WI38 (cell line): Measurements from ENCODE around the gene PLCL2.

ENCODE experiments used
- H3K4me3 ChIP-seq: 2 replicates; pipeline ENCODE4 v1.5.1; 2011; ENCODE audit warnings: low read depth, mild to moderate bottlenecking, control low read depth, low read length
- CTCF ChIP-seq: IDR thresholded peaks from 2 replicates; pipeline ENCODE4 v1.5.1; 2012; ENCODE audit warnings: low read depth, mild to moderate bottlenecking, control low read depth, low read length

Gene PLCL2

GRCh38 chr3:16995601-16996000 lies 110.8 kb downstream of the PLCL2 start:
- H3K4me3 ChIP-seq = no peak overlapping the region
- no peak for TF ChIP-seq CTCF

GRCh38 chr3:16998236-16998923 lies 113.6 kb downstream of the PLCL2 start:
- H3K4me3 ChIP-seq = no peak overlapping the region
- no peak for TF ChIP-seq CTCF

- no peak for TF ChIP-seq CTCF
- H3K4me3 ChIP-seq = no peak overlapping the region
Observed at GRCh38 chr3:16999161-16999560, 114.4 kb downstream of the PLCL2 start.

- no peak overlapping the region for H3K4me3 ChIP-seq
- no peak for TF ChIP-seq CTCF
Observed at GRCh38 chr3:16999871-17000270, 115.1 kb downstream of the PLCL2 start.

GRCh38 chr3:17003457-17003856 lies 118.7 kb downstream of the PLCL2 start:
- TF ChIP-seq CTCF = no peak
- no peak overlapping the region for H3K4me3 ChIP-seq

- TF ChIP-seq CTCF = no peak
- no peak overlapping the region for H3K4me3 ChIP-seq
Observed at GRCh38 chr3:17006132-17006852, 121.5 kb downstream of the PLCL2 start.

GRCh38 chr3:17007284-17007683 lies 122.5 kb downstream of the PLCL2 start:
- H3K4me3 ChIP-seq = no peak overlapping the region
- no peak for TF ChIP-seq CTCF
